GM23338 (cell line): ENCODE results near the gene TDO2.

Source experiments
- EZH2 ChIP-seq: fragments of 200-600 bp; sonication (generic); IDR thresholded peaks from one replicate; pipeline ENCODE4 v1.8.0; 2017; ENCODE audit warnings: antibody characterized with exemption, mild to moderate bottlenecking, low read depth; ENCODE audit not compliant: unreplicated experiment
- JUNB ChIP-seq: IDR thresholded peaks from one replicate; pipeline ENCODE4 v1.6.1; 2016; ENCODE audit warnings: antibody characterized with exemption; ENCODE audit not compliant: unreplicated experiment
- POLR2AphosphoS5 ChIP-seq: IDR thresholded peaks from 2 replicates; pipeline ENCODE4 v1.6.1; 2016; ENCODE audit warnings: antibody characterized with exemption, low read depth
- TF ChIP-seq, protein P1 (sequence below), 2 experiments: fragments of 200-600 bp in 1 of 2; sonication (generic) in 1 of 2; conservative IDR thresholded peaks; 2 replicates each; pipeline versions ENCODE4 v1.5.1 to v1.6.1; 2016 to 2017; ENCODE audit warnings: antibody characterized with exemption in 2 of 2, low read depth in 2 of 2, mild to moderate bottlenecking in 2 of 2, moderate library complexity in 1 of 2

- no peak for TF ChIP-seq POLR2AphosphoS5
- TF ChIP-seq, protein P1, sequence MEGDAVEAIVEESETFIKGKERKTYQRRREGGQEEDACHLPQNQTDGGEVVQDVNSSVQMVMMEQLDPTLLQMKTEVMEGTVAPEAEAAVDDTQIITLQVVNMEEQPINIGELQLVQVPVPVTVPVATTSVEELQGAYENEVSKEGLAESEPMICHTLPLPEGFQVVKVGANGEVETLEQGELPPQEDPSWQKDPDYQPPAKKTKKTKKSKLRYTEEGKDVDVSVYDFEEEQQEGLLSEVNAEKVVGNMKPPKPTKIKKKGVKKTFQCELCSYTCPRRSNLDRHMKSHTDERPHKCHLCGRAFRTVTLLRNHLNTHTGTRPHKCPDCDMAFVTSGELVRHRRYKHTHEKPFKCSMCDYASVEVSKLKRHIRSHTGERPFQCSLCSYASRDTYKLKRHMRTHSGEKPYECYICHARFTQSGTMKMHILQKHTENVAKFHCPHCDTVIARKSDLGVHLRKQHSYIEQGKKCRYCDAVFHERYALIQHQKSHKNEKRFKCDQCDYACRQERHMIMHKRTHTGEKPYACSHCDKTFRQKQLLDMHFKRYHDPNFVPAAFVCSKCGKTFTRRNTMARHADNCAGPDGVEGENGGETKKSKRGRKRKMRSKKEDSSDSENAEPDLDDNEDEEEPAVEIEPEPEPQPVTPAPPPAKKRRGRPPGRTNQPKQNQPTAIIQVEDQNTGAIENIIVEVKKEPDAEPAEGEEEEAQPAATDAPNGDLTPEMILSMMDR (conservative IDR thresholded peaks at IDR 0.05; ENCODE audit: low read depth in 2 of 2): no peak
- TF ChIP-seq JUNB: no peak
- no peak for TF ChIP-seq EZH2
These were observed 16.5 kb upstream of the TDO2 start for GRCh38 chr4:155887045-155887444.
